ENCODE measurements around the gene ACAA1. TPM values are rescaled to one million over a fixed set of nuclear protein-coding genes. Genes with fewer than 3 reads are reported as not detected.

Gene ACAA1
- total and polyA plus RNA-seq, 10 donors, result 68.4 to 120 (median 82.5) TPM

DNA sequence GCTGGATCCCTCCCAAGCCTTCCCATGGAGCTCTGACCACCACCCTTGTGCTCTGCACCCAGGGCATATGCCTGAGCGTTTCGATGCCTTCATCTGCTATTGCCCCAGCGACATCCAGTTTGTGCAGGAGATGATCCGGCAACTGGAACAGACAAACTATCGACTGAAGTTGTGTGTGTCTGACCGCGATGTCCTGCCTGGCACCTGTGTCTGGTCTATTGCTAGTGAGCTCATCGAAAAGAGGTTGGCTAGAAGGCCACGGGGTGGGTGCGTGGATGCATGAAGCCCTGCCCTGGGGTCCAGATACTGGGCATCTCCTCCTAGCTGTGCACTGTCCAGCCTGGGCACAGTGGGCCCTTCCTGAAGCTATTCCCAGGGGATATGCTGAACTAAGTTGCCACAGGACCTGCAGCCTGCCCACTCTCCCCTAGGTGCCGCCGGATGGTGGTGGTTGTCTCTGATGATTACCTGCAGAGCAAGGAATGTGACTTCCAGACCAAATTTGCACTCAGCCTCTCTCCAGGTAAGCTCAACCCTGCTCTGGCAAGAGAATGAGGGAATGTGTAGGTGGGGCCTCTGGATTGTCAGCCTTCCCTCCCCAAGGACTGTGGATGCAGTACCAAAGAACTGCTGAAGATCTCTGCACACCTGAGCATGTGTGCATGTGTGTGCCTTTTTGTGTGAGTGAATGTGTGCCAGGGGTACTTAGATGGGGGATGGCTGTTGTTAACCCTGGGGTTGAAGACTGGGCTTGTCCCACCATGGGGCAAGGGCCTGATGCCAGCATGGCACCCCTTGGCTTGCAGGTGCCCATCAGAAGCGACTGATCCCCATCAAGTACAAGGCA lies 3.6 kb upstream of the ACAA1 start:
- WGBS, 5 donors, result 96 to 99% (median 98%) methylated on average over 13 of the region's 13 CpGs
- H3K27ac ChIP-seq, result peak overlapping the region in 3 of 8 donors; percentile 93 to 97 (median 95)
- H3K36me3 ChIP-seq, result peaks cover 0 to 33% (median 28%) of the 10 kb centered on the region in 6 donors
- DNase-seq, result no peak
- H3K9me3 ChIP-seq, result peaks cover 0 to 3% (median under 1%) of the 10 kb centered on the region in 8 donors
- peak overlapping the region in 5 of 8 donors; percentile 82 to 99 (median 94) for H3K4me3 ChIP-seq
- TF ChIP-seq, protein P1, sequence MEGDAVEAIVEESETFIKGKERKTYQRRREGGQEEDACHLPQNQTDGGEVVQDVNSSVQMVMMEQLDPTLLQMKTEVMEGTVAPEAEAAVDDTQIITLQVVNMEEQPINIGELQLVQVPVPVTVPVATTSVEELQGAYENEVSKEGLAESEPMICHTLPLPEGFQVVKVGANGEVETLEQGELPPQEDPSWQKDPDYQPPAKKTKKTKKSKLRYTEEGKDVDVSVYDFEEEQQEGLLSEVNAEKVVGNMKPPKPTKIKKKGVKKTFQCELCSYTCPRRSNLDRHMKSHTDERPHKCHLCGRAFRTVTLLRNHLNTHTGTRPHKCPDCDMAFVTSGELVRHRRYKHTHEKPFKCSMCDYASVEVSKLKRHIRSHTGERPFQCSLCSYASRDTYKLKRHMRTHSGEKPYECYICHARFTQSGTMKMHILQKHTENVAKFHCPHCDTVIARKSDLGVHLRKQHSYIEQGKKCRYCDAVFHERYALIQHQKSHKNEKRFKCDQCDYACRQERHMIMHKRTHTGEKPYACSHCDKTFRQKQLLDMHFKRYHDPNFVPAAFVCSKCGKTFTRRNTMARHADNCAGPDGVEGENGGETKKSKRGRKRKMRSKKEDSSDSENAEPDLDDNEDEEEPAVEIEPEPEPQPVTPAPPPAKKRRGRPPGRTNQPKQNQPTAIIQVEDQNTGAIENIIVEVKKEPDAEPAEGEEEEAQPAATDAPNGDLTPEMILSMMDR (IDR thresholded peaks at IDR 0.05 in 8 of 11, conservative IDR thresholded peaks at IDR 0.05 in 3 of 11), result no peak
- TF ChIP-seq POLR2A (IDR thresholded peaks at IDR 0.05) (no peak), POLR2AphosphoS5 (IDR thresholded peaks at IDR 0.05) (no peak)
- peaks cover 20 to 74% (median 41%) of the 10 kb centered on the region in 6 donors for H3K4me1 ChIP-seq
- no peaks in the 10 kb centered on the region for H3K27me3 ChIP-seq (replicated peaks in 1 of 7)
- intact Hi-C loops (cut with DNase I; ENCODE audit: low total_unique reads), result loop anchor here (10.0 kb wide), 1 partner anchor 104 kb away; no protein-coding TSS in a partner anchor

- H3K27me3 ChIP-seq (replicated peaks in 1 of 7), result no peaks in the 10 kb centered on the region
- H3K27ac ChIP-seq, result peak overlapping the region in 6 of 8 donors; percentile 93 to 97 (median 96)
- DNase-seq, result no peak
- TF ChIP-seq, protein P1 (IDR thresholded peaks at IDR 0.05 in 8 of 11, conservative IDR thresholded peaks at IDR 0.05 in 3 of 11), result no peak
- TF ChIP-seq POLR2A (IDR thresholded peaks at IDR 0.05), result no peak
- TF ChIP-seq POLR2AphosphoS5 (IDR thresholded peaks at IDR 0.05), result no peak
- 74 to 94% (median 79%) methylated on average over 3 to 7 of the region's 7 CpGs for WGBS, 5 donors
- H3K4me3 ChIP-seq, result peak overlapping the region; percentile 82 to 99 (median 96)
- H3K9me3 ChIP-seq, result no peaks in the 10 kb centered on the region
- intact Hi-C loops (cut with DNase I; ENCODE audit: low total_unique reads), result loop anchor here (10.0 kb wide), 1 partner anchor 105 kb away; no protein-coding TSS in a partner anchor
- peaks cover 0 to 40% (median 31%) of the 10 kb centered on the region in 6 donors for H3K36me3 ChIP-seq
- H3K4me1 ChIP-seq, result peaks cover 28 to 83% (median 50%) of the 10 kb centered on the region in 6 donors
These were observed 2.7 kb upstream of the ACAA1 start for GRCh38 chr3:38139652-38140051.

- WGBS, 5 donors, result 0 to 8% (median 2%) methylated on average over 8 of the region's 8 CpGs
- Histone ChIP-seq H3K4me1 (peaks cover 30 to 85% (median 52%) of the 10 kb centered on the region in 6 donors), H3K4me3 (peak overlapping the region; percentile 82 to 99 (median 96)), H3K9me3 (no peaks in the 10 kb centered on the region), H3K36me3 (peaks cover 0 to 44% (median 34%) of the 10 kb centered on the region in 6 donors), H3K27ac (peak overlapping the region; percentile 92 to 97 (median 96)), H3K27me3 (replicated peaks in 1 of 7) (no peaks in the 10 kb centered on the region)
- intact Hi-C loops (cut with DNase I; ENCODE audit: low total_unique reads), result no loop called here
- TF ChIP-seq, protein P1 (IDR thresholded peaks at IDR 0.05 in 8 of 11, conservative IDR thresholded peaks at IDR 0.05 in 3 of 11), result no peak
- no peak for DNase-seq
These were observed 2.3 kb upstream of the ACAA1 start for GRCh38 chr3:38139191-38139590.
